ENCODE results near the gene FMOD.
A peak's percentile ranks its signal among the peaks of the same experiment; 100 is the strongest.

Gene FMOD

DNA sequence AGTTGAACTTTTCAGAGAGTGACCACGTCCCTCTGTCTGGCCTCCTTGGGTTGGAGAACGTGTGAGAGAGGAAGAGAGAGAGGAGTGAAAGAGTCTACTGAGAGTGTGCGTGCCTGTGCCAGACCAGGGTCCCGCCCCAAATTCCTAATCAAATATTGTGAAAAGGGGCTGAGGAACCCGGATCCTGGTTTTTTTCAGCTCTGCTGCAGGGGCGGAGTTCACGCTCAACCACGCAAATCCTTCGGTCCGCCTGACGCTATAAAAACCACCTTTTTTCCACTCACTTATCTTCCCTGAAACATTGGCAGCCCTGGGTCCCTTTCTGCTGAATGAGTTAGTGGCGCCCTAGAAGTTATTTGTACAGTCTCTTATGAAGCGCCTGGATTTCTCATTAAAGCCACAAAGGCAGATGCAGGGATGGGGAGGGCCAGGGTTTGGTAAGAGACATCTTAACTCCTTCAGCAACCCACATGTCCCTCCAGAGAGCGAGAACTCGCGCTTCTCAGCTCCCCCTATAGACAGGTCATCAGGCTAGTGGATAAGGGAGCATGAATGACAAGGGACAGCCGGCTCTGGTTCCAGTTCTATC is at the start of gene FMOD:
Gene FMOD, minus strand, starts transcription at position 86 of the 589 bp plus-strand sequence. CDS start 2,852 bp downstream, outside the sequence.
- no peak for DNase-seq

DNA sequence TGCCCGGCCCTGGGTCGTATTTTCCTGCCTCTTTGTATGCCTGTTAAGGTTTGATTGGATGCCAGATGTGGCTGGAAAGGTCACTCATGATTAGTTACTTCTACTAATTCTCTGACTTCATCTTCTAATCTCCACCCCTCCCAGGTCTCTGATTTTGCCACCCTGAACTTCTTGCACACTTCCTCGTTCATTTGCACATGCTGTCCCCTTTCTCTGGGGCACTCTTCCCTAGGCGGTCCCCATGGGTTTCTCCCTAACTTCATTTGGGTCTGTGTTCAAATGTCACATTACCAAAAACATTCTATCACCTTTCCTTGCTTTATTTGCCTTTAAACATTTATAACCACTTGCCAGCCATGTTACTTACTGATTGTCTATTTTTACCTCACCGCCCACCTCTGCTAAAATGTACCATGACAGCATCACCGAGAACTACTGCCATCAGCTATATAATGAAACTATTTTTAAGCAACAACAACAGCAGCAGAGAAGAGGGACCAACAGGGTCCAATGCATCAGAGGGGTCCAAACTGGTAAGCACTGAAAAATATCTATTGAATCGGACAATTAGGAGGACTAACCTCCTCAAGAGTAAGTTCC is 45.8 kb upstream of the FMOD start:
- no peak for DNase-seq

GRCh38 chr1:203395751-203396150 is 44.8 kb upstream of the FMOD start:
- DNase-seq, result no peak

DNA sequence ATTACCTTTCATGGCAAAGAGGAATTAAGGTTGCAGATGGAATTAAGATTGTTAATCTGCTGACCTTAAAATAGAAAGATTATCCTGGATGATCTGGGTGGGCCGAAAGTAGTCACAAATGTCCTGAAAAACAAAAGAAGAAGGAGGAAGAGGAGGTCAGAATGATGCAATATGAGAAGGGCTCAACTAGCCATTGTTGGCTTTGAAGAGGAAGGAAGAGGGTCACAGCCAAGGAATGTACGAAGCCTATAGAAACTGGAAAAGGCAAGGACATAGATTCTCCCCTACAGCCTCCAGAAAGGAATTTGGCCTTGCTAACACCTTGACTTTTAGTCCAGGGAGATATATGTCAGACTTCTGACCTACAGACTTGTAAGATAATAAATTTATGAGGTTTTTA is 39.4 kb upstream of the FMOD start:
- no peak for DNase-seq

GRCh38 chr1:203388683-203389082 is 37.8 kb upstream of the FMOD start:
- no peak for DNase-seq

- no peak for DNase-seq
These were observed 31.1 kb upstream of the FMOD start for GRCh38 chr1:203382026-203382425.

- DNase-seq, result no peak
These were observed 30.3 kb upstream of the FMOD start for GRCh38 chr1:203381151-203381751.

GRCh38 chr1:203380420-203381150 is 29.7 kb upstream of the FMOD start:
- DNase-seq, result no peak

DNA sequence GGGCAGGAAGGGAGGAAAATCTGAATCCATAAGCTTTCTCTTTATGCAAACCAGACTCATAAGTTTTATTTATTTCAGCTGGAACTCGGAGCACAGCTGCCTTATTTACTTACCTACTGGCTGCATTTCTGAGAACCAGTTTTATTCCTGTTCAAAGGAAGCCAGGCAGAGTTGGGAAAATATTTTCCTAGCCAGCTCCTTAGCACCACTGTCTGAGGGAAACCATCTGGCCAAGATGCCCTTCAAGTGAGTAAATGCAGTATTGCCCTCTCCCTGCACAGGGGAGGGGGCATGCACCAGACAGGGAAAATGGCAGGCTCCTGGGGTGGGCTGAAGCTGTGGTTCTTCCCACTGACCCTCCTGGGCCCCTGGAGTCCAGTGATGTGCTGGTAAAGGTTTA is 28.9 kb upstream of the FMOD start:
- DNase-seq, result no peak

DNA sequence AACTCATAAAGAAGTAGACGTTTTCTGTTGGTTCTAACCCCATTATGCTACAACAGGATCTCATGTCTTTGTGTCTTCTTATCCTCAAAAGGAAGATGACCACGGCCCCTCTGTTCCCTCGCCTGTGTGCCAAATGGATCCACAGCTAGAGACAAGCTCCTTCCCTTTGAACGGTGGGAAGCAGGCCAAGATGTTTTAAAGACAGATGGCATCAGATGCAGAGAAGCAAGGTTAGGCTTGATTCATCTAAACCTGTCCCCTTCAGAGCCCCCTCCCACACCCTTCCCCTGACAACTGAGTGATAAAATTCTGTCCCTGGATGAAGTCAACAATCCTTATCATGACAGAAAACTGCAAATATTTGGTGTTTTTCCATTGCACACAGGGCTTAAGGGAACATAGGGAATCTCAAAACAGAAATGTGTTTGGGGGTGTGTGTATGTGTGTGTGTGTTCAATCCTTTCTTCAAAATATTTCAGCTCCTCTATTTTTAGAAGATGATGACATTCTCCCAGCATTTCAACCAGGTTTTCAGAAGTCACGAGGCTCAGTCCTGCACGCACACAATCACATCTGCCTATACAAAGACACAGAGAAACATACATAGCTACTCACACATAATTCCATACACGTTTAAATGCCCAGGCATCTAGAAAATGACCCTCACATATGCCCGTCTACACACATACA is 27.8 kb upstream of the FMOD start:
- no peak for DNase-seq

DNA sequence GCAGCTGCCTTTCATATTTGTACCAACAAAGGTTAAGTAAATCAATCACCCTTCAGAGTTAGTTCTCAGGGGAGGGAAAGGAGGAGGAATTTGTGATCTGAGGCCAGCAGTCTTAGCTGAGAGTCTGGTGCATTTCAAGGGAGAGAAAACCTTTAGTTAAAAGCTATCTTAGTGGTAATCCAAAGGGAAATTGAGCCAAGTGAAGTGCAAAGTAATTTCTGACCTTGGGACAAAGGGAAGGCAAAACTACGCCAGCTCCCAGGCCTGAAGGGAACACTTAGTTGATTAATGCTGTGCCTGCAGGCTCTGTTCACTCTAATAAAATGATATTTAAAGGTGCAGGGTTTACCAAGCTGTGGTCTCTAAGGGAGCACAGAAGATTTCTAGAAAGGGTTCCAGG is 23.1 kb upstream of the FMOD start:
- DNase-seq, result no peak

DNA sequence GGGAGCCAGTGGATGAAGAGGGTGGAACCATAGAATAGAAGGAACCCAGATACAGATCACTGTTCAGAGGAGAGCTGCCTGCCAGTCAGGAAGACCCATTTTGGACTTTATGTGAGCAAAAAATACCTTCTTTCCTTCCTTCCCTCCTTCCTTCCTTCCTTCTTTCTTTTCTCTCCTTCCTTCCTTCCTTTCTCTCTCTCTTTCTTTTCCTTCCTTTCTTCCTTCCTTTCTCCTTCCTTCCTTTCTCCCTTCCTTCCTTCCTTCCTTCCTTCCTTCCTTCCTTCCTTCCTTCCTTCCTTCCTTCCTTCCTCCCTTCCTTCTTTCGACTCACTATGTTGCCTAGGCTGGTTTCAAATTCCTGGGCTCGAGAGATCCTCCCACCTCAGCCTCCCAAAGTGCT is 22.1 kb upstream of the FMOD start:
- DNase-seq, result no peak

- DNase-seq, result no peak
These were observed 20.4 kb upstream of the FMOD start for GRCh38 chr1:203371288-203371687.

- DNase-seq, result no peak
These were observed 18.7 kb upstream of the FMOD start for GRCh38 chr1:203369666-203370065.

DNA sequence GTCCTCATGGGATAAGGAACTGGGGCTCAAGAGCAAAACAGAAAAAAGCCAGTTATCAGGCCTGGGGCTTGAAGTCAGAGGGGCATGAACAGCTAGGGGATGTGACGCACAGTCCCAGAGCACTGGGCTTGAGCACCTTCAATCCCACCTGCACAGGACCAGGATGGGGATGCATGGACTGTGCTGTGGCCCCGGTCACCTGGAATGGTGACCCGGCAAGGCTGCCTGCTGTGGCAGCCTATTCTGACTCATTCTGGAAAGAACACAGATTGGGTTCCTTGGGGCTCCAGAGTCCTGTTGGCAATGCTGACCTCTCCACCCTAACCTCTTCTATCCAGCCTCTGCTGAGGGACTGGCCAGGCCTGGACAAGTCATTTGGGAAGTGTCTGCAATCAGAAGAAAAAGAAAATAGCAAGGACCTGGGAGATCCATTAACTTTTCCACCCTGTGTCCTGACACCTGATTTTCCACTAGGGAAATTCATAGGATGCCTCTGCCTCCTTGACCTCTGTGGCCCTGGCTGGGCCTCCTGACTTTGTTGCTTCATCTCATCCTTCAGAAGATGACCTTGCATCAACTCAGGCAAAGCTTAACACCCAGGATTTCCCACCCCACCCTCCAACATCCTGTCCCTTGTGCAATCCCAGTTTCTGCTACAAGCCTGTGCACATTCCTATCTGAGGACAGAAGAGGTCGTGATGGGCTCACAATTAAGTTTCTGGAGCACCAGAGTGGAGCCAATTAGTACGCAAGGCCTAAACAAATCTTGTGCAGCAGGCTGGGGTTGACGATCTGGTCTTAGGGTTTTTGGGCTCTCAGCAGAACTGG is 17.9 kb upstream of the FMOD start:
- DNase-seq, result peak; percentile 6

DNA sequence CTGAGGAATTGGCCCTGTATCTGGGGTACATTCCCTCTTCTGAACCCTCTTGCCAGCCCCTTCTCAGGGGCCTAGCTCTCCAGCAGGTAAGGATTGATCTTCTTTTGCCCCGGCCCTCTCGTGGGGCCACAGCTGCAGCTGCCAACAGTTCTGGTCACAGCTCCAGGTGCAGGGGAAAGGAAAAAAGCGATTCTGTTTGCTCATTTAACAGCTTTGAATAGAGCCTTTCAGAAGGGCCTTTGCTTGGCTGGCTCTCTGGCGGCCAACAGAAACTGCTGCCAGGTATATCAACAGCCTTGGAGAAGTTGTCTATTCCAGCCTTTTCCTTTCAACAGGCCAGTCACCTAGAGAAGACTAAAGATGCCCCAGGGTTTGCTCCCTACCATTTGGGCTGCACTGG is 16.1 kb upstream of the FMOD start:
- DNase-seq, result no peak

DNA sequence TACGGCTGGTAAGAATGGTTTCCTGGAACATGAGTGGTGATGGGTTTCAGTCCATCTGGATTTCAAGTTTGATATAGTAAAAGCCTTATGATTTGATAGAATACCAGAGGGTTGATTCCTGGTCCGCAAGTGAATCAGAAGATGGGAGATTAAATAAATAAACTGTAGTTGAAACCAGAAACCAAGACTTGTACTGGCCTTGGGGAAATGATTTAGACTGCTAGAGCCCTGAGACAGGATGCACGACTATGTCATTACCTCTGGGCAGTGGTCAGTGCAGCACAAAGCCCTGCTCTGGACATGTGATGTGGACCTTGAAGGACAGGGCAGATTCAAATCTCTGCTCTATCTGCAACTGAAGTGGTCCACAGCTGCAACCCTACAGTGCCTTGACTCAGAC is 15.6 kb upstream of the FMOD start:
- no peak for DNase-seq

DNA sequence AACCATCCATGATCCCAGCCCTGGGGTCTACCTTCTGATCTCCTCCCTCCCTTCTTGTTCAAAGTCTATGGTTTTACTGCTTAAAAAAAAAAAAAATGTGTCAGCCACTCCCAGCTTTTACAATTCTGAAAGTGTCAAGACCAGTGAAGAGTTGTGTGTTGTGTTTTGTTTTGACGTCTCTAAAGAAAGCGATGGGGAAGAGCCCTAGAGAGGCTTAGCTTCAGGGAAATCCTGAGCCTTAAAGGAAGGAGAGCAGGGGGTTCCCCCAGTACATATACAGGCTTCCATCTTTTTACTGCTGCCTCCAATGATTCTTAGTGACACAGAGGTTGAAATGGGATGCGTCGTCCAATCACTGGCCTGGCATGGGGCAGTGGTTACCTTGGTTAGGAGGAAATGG is 13.9 kb upstream of the FMOD start:
- DNase-seq, result no peak

- DNase-seq, result no peak
These were observed 13.3 kb upstream of the FMOD start for GRCh38 chr1:203364094-203364801.

DNA sequence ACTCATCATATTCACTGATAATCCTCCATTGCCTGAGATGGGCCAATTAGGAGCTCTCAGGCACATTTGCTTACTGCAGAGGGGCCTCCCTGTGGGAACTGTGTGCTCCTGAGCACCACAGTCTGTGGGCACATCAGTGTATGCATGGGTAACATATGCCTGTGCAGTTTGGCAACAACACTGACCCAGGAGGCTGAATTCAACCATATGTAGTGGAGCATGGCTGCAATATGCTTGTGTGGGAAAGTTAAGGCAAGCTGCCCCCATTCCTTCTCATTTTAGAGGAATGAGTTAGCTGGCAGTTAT is 11.8 kb upstream of the FMOD start:
- DNase-seq, result no peak

DNA sequence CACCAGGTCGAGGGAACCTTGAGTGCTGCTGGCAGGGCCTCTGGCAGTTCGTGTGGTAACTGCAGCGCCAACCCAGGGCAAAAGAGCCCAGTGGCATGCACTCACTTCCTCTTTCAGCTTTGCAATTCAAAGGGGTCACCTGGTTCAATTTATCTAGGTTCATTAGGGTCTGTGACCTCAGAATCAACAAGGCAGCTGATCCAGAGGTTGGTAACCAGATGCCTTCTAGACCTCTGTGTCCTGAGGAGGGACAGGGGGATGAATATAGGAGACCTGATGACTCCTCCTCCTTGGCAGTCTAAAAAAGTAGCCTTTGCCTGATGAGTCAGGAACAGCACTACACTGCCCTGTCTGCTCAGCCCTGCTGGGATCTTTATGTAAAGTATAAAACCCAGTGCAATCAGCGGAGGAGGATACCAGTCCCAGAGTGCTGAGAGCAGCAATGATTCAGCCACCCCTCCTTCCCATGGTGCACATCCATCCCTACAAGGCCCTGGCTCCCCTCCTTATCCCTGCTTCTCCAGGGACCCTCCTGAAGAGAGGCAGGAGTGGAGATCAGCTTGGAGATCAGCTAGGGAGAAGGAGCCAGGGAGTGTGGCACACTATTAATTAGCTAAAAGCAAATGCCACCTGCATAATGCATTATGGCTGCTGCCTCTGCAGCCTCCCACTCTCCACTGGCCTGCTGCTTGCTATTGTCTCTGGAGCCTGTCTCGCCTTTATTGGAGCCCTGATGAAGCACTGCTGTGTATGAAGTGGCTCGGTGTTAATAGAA is 11.2 kb upstream of the FMOD start:
- DNase-seq, result no peak

Data from CD4-positive, alpha-beta T cell treated with Interleukin-10 for 1 hour (primary cell).